H1 (cell line): ENCODE measurements around the gene EMP2. TPM values are rescaled to one million over a fixed set of nuclear protein-coding genes. Genes with fewer than 3 reads are reported as not detected.

ENCODE experiments used
- CTCF ChIA-PET: fragments of 300-600 bp; sonication (Branson Sonifier 250); formaldehyde crosslinking; loops from one replicate; lab custom pipeline; 2021; ENCODE audit not compliant: partially characterized antibody; lab: Charles Lee
- POLR2A ChIA-PET: fragments of 300-600 bp; sonication (Branson Sonifier 250); formaldehyde crosslinking; loops from one replicate; lab custom pipeline; 2021; ENCODE audit warnings: inconsistent platforms; ENCODE audit not compliant: partially characterized antibody; lab: Charles Lee
- DNase-seq, 2 experiments: peaks; one replicate each; pipeline versions ENCODE4 v3.0.0 to v3.0.0-alpha.2; 2010 to 2022; ENCODE audit warnings: low spot score in 2 of 2, low read depth in 1 of 2, mixed read lengths in 1 of 2
- FAIRE-seq: peaks from 2 replicates; lab custom pipeline; 2011; peaks lifted over from hg19 to GRCh38; lab: Jason Lieb, UNC
- H2AFZ ChIP-seq: 2 replicates; pipeline ENCODE4 v1.8.1; 2012; ENCODE audit warnings: low read length, inconsistent platforms
- H2AK5ac ChIP-seq: 2 replicates; pipeline ENCODE4 v1.6.1; 2013; ENCODE audit warnings: low read depth, low read length
- H2BK120ac ChIP-seq: replicated peaks from 2 replicates; pipeline ENCODE3; 2013; ENCODE audit warnings: low read depth, low read length, inconsistent platforms
- H2BK12ac ChIP-seq: 2 replicates; pipeline ENCODE4 v1.6.1; 2013; ENCODE audit warnings: low read depth, low read length
- H2BK15ac ChIP-seq: 2 replicates; pipeline ENCODE4 v1.6.1; 2013; ENCODE audit warnings: low read length
- H2BK20ac ChIP-seq: 2 replicates; pipeline ENCODE4 v1.6.1; 2013; ENCODE audit warnings: low read length
- H2BK5ac ChIP-seq: 2 replicates; pipeline ENCODE4 v1.6.1; 2013; ENCODE audit warnings: low read depth, low read length
- H3K14ac ChIP-seq: 2 replicates; pipeline ENCODE4 v1.6.1; 2013; ENCODE audit warnings: inconsistent platforms; ENCODE audit not compliant: insufficient read length
- H3K18ac ChIP-seq: 2 replicates; pipeline ENCODE4 v1.6.1; 2013; ENCODE audit warnings: low read length; ENCODE audit errors: extremely low read depth
- H3K23ac ChIP-seq: 2 replicates; pipeline ENCODE4 v1.6.1; 2013; ENCODE audit warnings: inconsistent platforms; ENCODE audit not compliant: insufficient read length
- H3K23me2 ChIP-seq: 2 replicates; pipeline ENCODE4 v1.6.1; 2013; ENCODE audit warnings: low read depth, low read length
- H3K27ac ChIP-seq: 2 replicates; pipeline ENCODE4 v1.6.1; 2011; ENCODE audit warnings: low read depth, low read length, inconsistent platforms
- H3K27me3 ChIP-seq, 4 experiments: replicated peaks in 1 of 4; 1 replicate in 1 of 4; 2 replicates in 3 of 4; pipeline versions ENCODE4 v1.6.1 to v1.8.1; 2011 to 2013; ENCODE audit warnings: low read length in 3 of 4, mild to moderate bottlenecking in 3 of 4, inconsistent platforms in 2 of 4, mixed read lengths in 2 of 4, moderate library complexity in 1 of 4; ENCODE audit not compliant: control insufficient read depth in 3 of 4, insufficient read depth in 3 of 4; ENCODE audit errors: extremely low read depth in 1 of 4
- H3K36me3 ChIP-seq, 4 experiments: 2 replicates each; pipeline versions ENCODE4 v1.6.1 to v1.8.1; 2011 to 2013; ENCODE audit warnings: mild to moderate bottlenecking in 4 of 4, low read length in 3 of 4, moderate library complexity in 2 of 4, control low read depth in 1 of 4, inconsistent platforms in 1 of 4; ENCODE audit not compliant: insufficient read depth in 4 of 4, control insufficient read depth in 2 of 4
- H3K4ac ChIP-seq: replicated peaks from 2 replicates; pipeline ENCODE3; 2013; ENCODE audit warnings: low read length, low read depth, mixed read lengths, inconsistent platforms; ENCODE audit not compliant: insufficient read length
- H3K4me1 ChIP-seq, 4 experiments: replicated peaks in 1 of 4; 1 replicate in 1 of 4; 2 replicates in 3 of 4; pipeline versions ENCODE4 v1.6.1 to v1.8.1; 2011 to 2013; ENCODE audit warnings: low read length in 3 of 4, inconsistent platforms in 2 of 4, mixed read lengths in 1 of 4; ENCODE audit not compliant: insufficient read depth in 4 of 4, control insufficient read depth in 3 of 4
- H3K4me2 ChIP-seq, 2 experiments: 2 replicates each; pipeline versions ENCODE4 v1.6.1 to v1.8.1; 2011 to 2013; ENCODE audit warnings: low read depth in 2 of 2, low read length in 2 of 2, control low read depth in 1 of 2, inconsistent platforms in 1 of 2, mild to moderate bottlenecking in 1 of 2; ENCODE audit not compliant: insufficient read depth in 1 of 2
- H3K4me3 ChIP-seq, 4 experiments: fragments of 200-600, 300-600 bp in 1 of 4; sonication (generic), shearing (Covaris generic), sonication (Bioruptor Twin) in 1 of 4; 2 replicates each; pipeline versions ENCODE4 v1.5.1 to v1.8.1; 2011 to 2016; ENCODE audit warnings: low read length in 4 of 4, low read depth in 3 of 4, control low read depth in 2 of 4, inconsistent platforms in 2 of 4, mild to moderate bottlenecking in 2 of 4, mixed read lengths in 1 of 4, moderate library complexity in 1 of 4; ENCODE audit not compliant: insufficient read depth in 2 of 4; ENCODE audit errors: extremely low read depth in 1 of 4
- H3K56ac ChIP-seq: replicated peaks from 2 replicates; pipeline ENCODE3; 2013; ENCODE audit warnings: low read depth, mild to moderate bottlenecking, mixed read lengths, low read length, inconsistent platforms; ENCODE audit not compliant: insufficient read length
- H3K79me1 ChIP-seq: 2 replicates; pipeline ENCODE4 v1.6.1; 2013; ENCODE audit warnings: low read depth, low read length, control low read depth
- H3K79me2 ChIP-seq, 2 experiments: 2 replicates each; pipeline versions ENCODE4 v1.6.1 to v1.8.1; 2012 to 2013; ENCODE audit warnings: low read length in 2 of 2, mild to moderate bottlenecking in 2 of 2, inconsistent platforms in 1 of 2; ENCODE audit not compliant: insufficient read depth in 2 of 2, control insufficient read depth in 1 of 2
- H3K9ac ChIP-seq, 4 experiments: replicated peaks in 1 of 4; 1 replicate in 1 of 4; 2 replicates in 3 of 4; pipeline versions ENCODE4 v1.6.1 to v1.8.1; 2011 to 2013; ENCODE audit warnings: low read depth in 3 of 4, low read length in 3 of 4, control low read depth in 2 of 4, mild to moderate bottlenecking in 2 of 4, moderate library complexity in 2 of 4, inconsistent platforms in 1 of 4; ENCODE audit errors: extremely low read depth in 1 of 4
- H3K9me3 ChIP-seq, 2 experiments: 2 replicates each; pipeline versions ENCODE4 v1.6.1 to v1.8.1; 2012 to 2013; ENCODE audit warnings: mild to moderate bottlenecking in 2 of 2, moderate library complexity in 2 of 2, control low read depth in 1 of 2, inconsistent platforms in 1 of 2, low read depth in 1 of 2, low read length in 1 of 2, mixed read lengths in 1 of 2; ENCODE audit not compliant: insufficient read depth in 2 of 2
- H4K20me1 ChIP-seq, 2 experiments: replicated peaks in 1 of 2; 2 replicates each; pipeline versions ENCODE3 to v1.8.1; 2011 to 2013; ENCODE audit warnings: inconsistent platforms in 2 of 2, low read length in 2 of 2, mild to moderate bottlenecking in 1 of 2; ENCODE audit not compliant: insufficient read depth in 2 of 2, control insufficient read depth in 1 of 2
- H4K5ac ChIP-seq: 2 replicates; pipeline ENCODE4 v1.6.1; 2013; ENCODE audit warnings: low read length, low read depth, mixed read lengths, inconsistent platforms; ENCODE audit not compliant: insufficient read length
- H4K8ac ChIP-seq: 2 replicates; pipeline ENCODE4 v1.8.0; 2013; ENCODE audit warnings: mild to moderate bottlenecking, moderate library complexity, low read length, inconsistent platforms; ENCODE audit not compliant: insufficient read depth; ENCODE audit errors: extremely low read depth
- H4K91ac ChIP-seq: replicated peaks from 2 replicates; pipeline ENCODE3; 2013; ENCODE audit warnings: low read length, mixed read lengths, inconsistent platforms; ENCODE audit not compliant: insufficient read length
- BACH1 ChIP-seq: IDR thresholded peaks from 2 replicates; pipeline ENCODE4 v1.6.1; 2012; ENCODE audit warnings: low read length, improper control_type of control experiment
- MAFK ChIP-seq: IDR thresholded peaks from 2 replicates; pipeline ENCODE4 v1.6.1; 2012; ENCODE audit warnings: low read depth, mild to moderate bottlenecking, improper control_type of control experiment, low read length
- RBBP5 ChIP-seq: IDR thresholded peaks from 2 replicates; pipeline ENCODE4 v1.7.1; 2012; ENCODE audit warnings: low read depth, mild to moderate bottlenecking, inconsistent platforms, low read length, moderate library complexity, borderline replicate concordance
- RNF2 ChIP-seq: fragments of 200-900, 300-1000 bp; sonication (generic); IDR thresholded peaks from 2 replicates; pipeline ENCODE4 v1.7.1; 2016; ENCODE audit warnings: borderline replicate concordance, low read depth, mild to moderate bottlenecking, antibody characterized with exemption, low read length; ENCODE audit not compliant: poor library complexity, severe bottlenecking; ENCODE audit errors: missing control alignments
- SAP30 ChIP-seq: fragments of 300-600 bp; sonication (generic); IDR thresholded peaks from 2 replicates; pipeline ENCODE4 v1.7.1; 2012; ENCODE audit warnings: low read length, moderate library complexity, mild to moderate bottlenecking, inconsistent platforms; ENCODE audit not compliant: insufficient read depth, insufficient replicate concordance
- TCF12 ChIP-seq: IDR thresholded peaks from 2 replicates; pipeline ENCODE4 v1.6.1; 2011; ENCODE audit warnings: low read depth, mild to moderate bottlenecking, low read length
- WGBS, 2 experiments: shearing (Covaris generic) in 1 of 2; methylation state at CpG; one replicate each; pipeline versions ENCODE4 v1.1.6 to v1.1.7; 2013 to 2015; ENCODE audit warnings: low lambda C conversion rate in 2 of 2, mixed read lengths in 2 of 2, inconsistent platforms in 1 of 2, low coverage in 1 of 2, missing lambda C conversion rate in 1 of 2; ENCODE audit not compliant: insufficient replicate concordance in 2 of 2, insufficient coverage in 1 of 2, insufficient read length in 1 of 2; ENCODE audit errors: extremely low coverage in 1 of 2, missing lambda C conversion rate in 1 of 2; 5-methylcytosine and 5-hydroxymethylcytosine counted together
- polyA plus RNA-seq, 7 experiments: library from polyadenylated mRNA; depleted of rRNA in 3 of 7; stranded (reverse) in 5 of 7; unstranded in 2 of 7; fragments of >200 nt in 5 of 7; fragments of 200-250 nt in 2 of 7; gene quantifications; 1 replicate in 5 of 7; 2 replicates in 1 of 7; 4 replicates in 1 of 7; pipeline versions ENCODE4 v1.2.1 to v1.2.3, GENCODE V29; 2011 to 2013; ENCODE audit warnings: missing spikeins in 2 of 7, mixed read lengths in 2 of 7
- total RNA-seq: library from RNA; stranded (reverse); fragmentation: NEBNext Ultra II Directional; extraction: Animal tissue kit (Norgen Biotek cat#: 25700); gene quantifications from 2 replicates; pipeline ENCODE4 v1.2.1, GENCODE V29; 2021

The EMP2 gene
- total and polyA plus RNA-seq, 2 of the 8 experiments (the other 6 are each of a cell fraction or from before 2014, with no cell fraction given): 22.6 to 23.3 TPM

GRCh38 chr16:10589109-10589508 lies 8.7 kb upstream of the EMP2 start:
- Histone ChIP-seq H3K27me3 (no peaks in the 10 kb centered on the region), H3K18ac (no peak overlapping the region), H2BK120ac (no peak overlapping the region), H3K4me2 (no peak overlapping the region), H3K4me3 (no peak overlapping the region), H4K5ac (no peak overlapping the region), H4K8ac (no peak overlapping the region), H3K79me1 (no peaks in the 10 kb centered on the region), H3K36me3 (no peaks in the 10 kb centered on the region; a peak in 1 of 8 replicates), H3K23me2 (no peaks in the 10 kb centered on the region), H3K27ac (no peak overlapping the region), H3K14ac (no peak overlapping the region), H3K23ac (no peak overlapping the region), H2AFZ (no peak overlapping the region), H2BK15ac (no peak overlapping the region), H4K91ac (no peak overlapping the region), H2BK12ac (no peak overlapping the region), H3K79me2 (no peaks in the 10 kb centered on the region), H3K9ac (no peak overlapping the region), H2AK5ac (no peak overlapping the region), H3K9me3 (no peaks in the 10 kb centered on the region), H3K4ac (no peak overlapping the region), H4K20me1 (no peaks in the 10 kb centered on the region), H2BK20ac (no peak overlapping the region), H2BK5ac (no peak overlapping the region), H3K56ac (no peak overlapping the region), H3K4me1 (peaks cover 0 to 5% (median 4%) of the 10 kb centered on the region in 4 experiments; a peak in 3 of 7 replicates)
- WGBS, 2 experiments: 76% methylated on average over 5 of the region's 5 CpGs; no CpG with 5 or more reads in 1 of the 2 experiments
- ChIA-PET CTCF (interaction anchor here (1.1 to 3.2 kb wide), 4 partner anchors 10 to 22 kb away, joined by 4 to 16 read pairs (median 4); partner anchors contain the start of gene EMP2), POLR2A (interaction anchor here (1.1 to 1.5 kb wide), 2 partner anchors 10 to 28 kb away, joined by 3 to 4 read pairs; no protein-coding TSS in a partner anchor)
- no peak for FAIRE-seq
- DNase-seq: no peak
- TF ChIP-seq SAP30: no peak
- TF ChIP-seq BACH1: no peak
- no peak for TF ChIP-seq RBBP5
- no peak for TF ChIP-seq RNF2
- TF ChIP-seq TCF12: no peak
- no peak for TF ChIP-seq MAFK
